K562 (cell line): ENCODE measurements around the gene VGLL1. TPM values are rescaled to one million over a fixed set of nuclear protein-coding genes. Genes with fewer than 3 reads are reported as not detected.

ENCODE experiments used
- ATAC-seq: fragments of 200-7000 bp; cut with Tn5 transposase; 3 replicates; pipeline ENCODE4 v1.9.1; 2020; ENCODE audit warnings: moderate library complexity
- BruUV-seq: library from RNA; stranded (reverse); fragments of 400-500 nt; replicated peaks from 2 replicates; lab custom pipeline; 2021; lab: Mats Ljungman, UMichigan
- CTCF ChIA-PET: fragments of 300-600 bp; formaldehyde crosslinking; extraction: SDS; loops from one replicate; lab custom pipeline; 2021; ENCODE audit warnings: low intra/inter-chr PET ratio; lab: Yijun Ruan, JAX
- POLR2A ChIA-PET: fragments of 300-600, 350-650 bp; sonication (Branson Sonifier 250); formaldehyde crosslinking; extraction: SDS; loops from one replicate; lab custom pipeline; 2021; ENCODE audit warnings: antibody characterized with exemption, inconsistent platforms; lab: Yijun Ruan, JAX
- DNase-seq, 4 experiments: peaks; one replicate each; pipeline versions ENCODE4 v3.0.0 to v3.0.0-alpha.2; 2011 to 2018; ENCODE audit warnings: low spot score in 3 of 4, mixed read lengths in 3 of 4; ENCODE audit errors: extremely low read depth in 1 of 4
- FAIRE-seq: peaks from 2 replicates; lab custom pipeline; 2011; peaks lifted over from hg19 to GRCh38; lab: Jason Lieb, UNC
- H2AFZ ChIP-seq: 2 replicates; pipeline ENCODE4 v1.6.0; 2011; ENCODE audit warnings: low read depth, low read length, control low read depth, inconsistent platforms
- H3K27ac ChIP-seq: fragments of 200-600 bp; 3 replicates; pipeline ENCODE4 v1.8.0; 2011; ENCODE audit warnings: low read depth, mild to moderate bottlenecking, control low read depth, inconsistent platforms, low read length, moderate library complexity, mixed read lengths; ENCODE audit errors: extremely low read depth
- H3K27me3 ChIP-seq, 2 experiments: fragments of 300-600 bp in 1 of 2; 2 replicates in 1 of 2; 3 replicates in 1 of 2; pipeline versions ENCODE4 v1.6.0 to v1.8.0; 2011; ENCODE audit warnings: inconsistent platforms in 2 of 2, low read length in 2 of 2, mild to moderate bottlenecking in 1 of 2, mixed read lengths in 1 of 2, moderate library complexity in 1 of 2; ENCODE audit not compliant: control insufficient read depth in 2 of 2, insufficient read depth in 2 of 2
- H3K36me3 ChIP-seq: fragments of 300-600 bp; 3 replicates; pipeline ENCODE4 v1.8.0; 2011; ENCODE audit warnings: mild to moderate bottlenecking, low read length, inconsistent platforms; ENCODE audit not compliant: control insufficient read depth, insufficient read depth
- H3K4me1 ChIP-seq, 2 experiments: fragments of 200-600 bp in 1 of 2; replicated peaks in 1 of 2; 2 replicates in 1 of 2; 3 replicates in 1 of 2; pipeline versions ENCODE4 v1.5.1 to v1.8.0; 2011; ENCODE audit warnings: inconsistent platforms in 2 of 2, low read length in 2 of 2, mild to moderate bottlenecking in 1 of 2, mixed read lengths in 1 of 2, moderate library complexity in 1 of 2; ENCODE audit not compliant: control insufficient read depth in 2 of 2, insufficient read depth in 2 of 2
- H3K4me2 ChIP-seq: 2 replicates; pipeline ENCODE4 v1.6.1; 2011; ENCODE audit warnings: low read length, control low read depth, inconsistent platforms, mixed read lengths; ENCODE audit not compliant: insufficient read depth
- H3K4me3 ChIP-seq: fragments of 200-600 bp; sonication (generic), shearing (Covaris generic); 2 replicates; pipeline ENCODE4 v1.5.1; 2016; ENCODE audit warnings: control low read depth, inconsistent platforms
- H3K79me2 ChIP-seq: fragments of 200-600 bp; 3 replicates; pipeline ENCODE4 v1.8.0; 2011; ENCODE audit warnings: low read length, inconsistent platforms; ENCODE audit not compliant: control insufficient read depth, insufficient read depth
- H3K9ac ChIP-seq, 2 experiments: 2 replicates each; pipeline versions ENCODE4 v1.6.0 to v1.6.1; 2011; ENCODE audit warnings: low read depth in 2 of 2, low read length in 2 of 2, control low read depth in 1 of 2, inconsistent platforms in 1 of 2, mild to moderate bottlenecking in 1 of 2, mixed read lengths in 1 of 2; ENCODE audit not compliant: insufficient read depth in 1 of 2
- H3K9me1 ChIP-seq: one replicate; pipeline ENCODE4 v1.6.0; 2011; ENCODE audit warnings: inconsistent platforms, mild to moderate bottlenecking, low read length, moderate library complexity; ENCODE audit not compliant: control insufficient read depth, insufficient read depth
- H3K9me3 ChIP-seq: replicated peaks from 2 replicates; pipeline ENCODE4 v1.5.1; 2011; ENCODE audit warnings: low read depth, low read length, inconsistent platforms; ENCODE audit not compliant: control insufficient read depth, insufficient read depth
- H4K20me1 ChIP-seq: replicated peaks from 2 replicates; pipeline ENCODE4 v1.6.1; 2011; ENCODE audit warnings: low read length, inconsistent platforms, mixed read lengths; ENCODE audit not compliant: control insufficient read depth, insufficient read depth
- CC2D1A ChIP-seq: fragments of 450-650 bp; IDR thresholded peaks from 2 replicates; pipeline ENCODE4 v1.6.1; 2017; ENCODE audit warnings: mild to moderate bottlenecking
- CEBPB ChIP-seq: fragments of 450-650 bp; IDR thresholded peaks from 2 replicates; pipeline ENCODE4 v1.6.1; 2016; ENCODE audit warnings: missing genetic modification characterization, missing compliant biosample characterization
- ETV1 ChIP-seq: fragments of 450-650 bp; conservative IDR thresholded peaks from 2 replicates; pipeline ENCODE4 v1.6.1; 2016; ENCODE audit warnings: missing genetic modification characterization, control low read depth, low read depth, missing compliant biosample characterization
- GABPA ChIP-seq: fragments of 200-800 bp; sonication (Bioruptor generic); conservative IDR thresholded peaks from 2 replicates; pipeline ENCODE4 v1.6.1; 2016; ENCODE audit warnings: low read depth, missing genetic modification characterization, missing compliant biosample characterization
- NEUROD1 ChIP-seq: fragments of 150-350 bp; IDR thresholded peaks from 2 replicates; pipeline ENCODE4 v1.6.1; 2014; ENCODE audit warnings: borderline replicate concordance, low read length, low read depth; ENCODE audit not compliant: partially characterized antibody
- ZNF174 ChIP-seq: fragments of 250-450 bp; sonication (Bioruptor Pico); IDR thresholded peaks from 2 replicates; pipeline ENCODE4 v1.4.0; 2020; ENCODE audit warnings: mild to moderate bottlenecking
- ZNF354B ChIP-seq: fragments of 250-450 bp; sonication (Bioruptor Pico); IDR thresholded peaks from 2 replicates; pipeline ENCODE4 v1.4.0; 2020
- ZNF644 ChIP-seq: fragments of 200-800 bp; sonication (Bioruptor generic); IDR thresholded peaks from 2 replicates; pipeline ENCODE4 v1.6.1; 2016; ENCODE audit warnings: low read depth, missing genetic modification characterization, missing compliant biosample characterization
- WGBS: fragments of 100-300 bp; shearing (Covaris generic); methylation state at CpG from one replicate; pipeline ENCODE4 v1.1.6; 2016; ENCODE audit warnings: low coverage, mixed read lengths; ENCODE audit not compliant: insufficient coverage; ENCODE audit errors: missing lambda C conversion rate; 5-methylcytosine and 5-hydroxymethylcytosine counted together
- in situ Hi-C: fragments of 300-500 bp; cut with MboI; formaldehyde crosslinking; loops from 4 replicates; pipeline ENCODE4 v1.15.0; 2018; ENCODE audit warnings: inconsistent platforms, mixed read lengths
- intact Hi-C: fragments of 100-400 bp; cut with micrococcal nuclease; formaldehyde crosslinking; loops from 2 replicates; pipeline ENCODE4 v1.14.2; 2022
- polyA plus RNA-seq, 8 experiments: library from polyadenylated mRNA; depleted of rRNA in 4 of 8; stranded (reverse) in 5 of 8; unstranded in 3 of 8; fragments of >200 nt; fragmentation: Nextera tagmentation in 2 of 8; fragmentation: Illumina TruSeq in 1 of 8; extraction: Ambion mirVana in 2 of 8; extraction: Trizol in 1 of 8; gene quantifications; 2 replicates each; pipeline versions ENCODE4 v1.2.1 to v1.2.3, GENCODE V29; 2011 to 2014; ENCODE audit warnings: inconsistent platforms in 1 of 8, missing spikeins in 1 of 8
- total RNA-seq, 7 experiments: library from RNA; depleted of rRNA in 6 of 7; stranded (reverse); fragments of >200 nt in 6 of 7; fragmentation: Illumina TruSeq in 2 of 7; extraction: Trizol in 2 of 7; gene quantifications; 2 replicates each; pipeline versions ENCODE4 v1.2.1 to v1.2.3, GENCODE V29; 2011 to 2021; ENCODE audit warnings: low replicate concordance in 1 of 7
- TF ChIP-seq, protein P1 (sequence below): fragments of 450-650 bp; formaldehyde crosslinking; IDR thresholded peaks from 2 replicates; pipeline ENCODE4 v1.4.0; 2020; ENCODE audit warnings: mild to moderate bottlenecking, moderate library complexity

The VGLL1 gene
- total and polyA plus RNA-seq, 9 of the 15 experiments (the other 6 are each of a cell fraction or from before 2014, with no cell fraction given), result not detected

DNA sequence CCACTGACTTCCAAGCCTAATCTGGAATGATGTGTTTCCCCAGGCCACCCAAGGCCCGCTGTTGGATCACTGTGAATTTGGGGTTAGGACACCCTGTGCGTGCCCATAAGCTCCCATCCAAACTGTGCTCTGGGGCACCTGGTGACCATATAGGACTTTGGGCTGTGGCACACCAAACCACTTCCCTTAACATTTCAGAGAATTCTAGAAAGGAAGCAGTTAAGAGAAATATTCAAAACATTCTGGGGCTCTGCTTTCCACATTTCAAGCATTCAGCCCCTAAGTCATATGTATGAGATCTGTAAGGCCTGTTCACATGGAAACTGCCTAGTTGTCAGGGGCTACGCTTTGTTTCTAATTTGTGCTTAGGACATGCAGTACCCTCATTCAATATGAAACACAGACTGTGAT lies 14.4 kb downstream of the VGLL1 start:
- 11% methylated on average over 3 of the region's 3 CpGs for WGBS
- in situ Hi-C loops, result no loop called here
- DNase-seq, result no peak
- BruUV-seq, result no TSS peak
- H3K4me3 ChIP-seq, result no peak overlapping the region
- intact Hi-C loops, result no loop called here
- no peak overlapping the region for H3K9ac ChIP-seq
- no peak overlapping the region for H3K4me2 ChIP-seq
- H4K20me1 ChIP-seq, result no peaks in the 10 kb centered on the region
- H2AFZ ChIP-seq, result no peak overlapping the region
- H3K4me1 ChIP-seq, result peaks cover 0 to 3% of the 10 kb centered on the region in 2 experiments; a peak in 1 of 5 replicates
- TF ChIP-seq NEUROD1 (no peak), ZNF174 (no peak), CEBPB (tag) (no peak), CC2D1A (no peak), ZNF644 (tag) (no peak), ZNF354B (CRISPR knock-in tag) (no peak), GABPA (tag) (no peak), ETV1 (tag) (no peak)
- TF ChIP-seq, protein P1, sequence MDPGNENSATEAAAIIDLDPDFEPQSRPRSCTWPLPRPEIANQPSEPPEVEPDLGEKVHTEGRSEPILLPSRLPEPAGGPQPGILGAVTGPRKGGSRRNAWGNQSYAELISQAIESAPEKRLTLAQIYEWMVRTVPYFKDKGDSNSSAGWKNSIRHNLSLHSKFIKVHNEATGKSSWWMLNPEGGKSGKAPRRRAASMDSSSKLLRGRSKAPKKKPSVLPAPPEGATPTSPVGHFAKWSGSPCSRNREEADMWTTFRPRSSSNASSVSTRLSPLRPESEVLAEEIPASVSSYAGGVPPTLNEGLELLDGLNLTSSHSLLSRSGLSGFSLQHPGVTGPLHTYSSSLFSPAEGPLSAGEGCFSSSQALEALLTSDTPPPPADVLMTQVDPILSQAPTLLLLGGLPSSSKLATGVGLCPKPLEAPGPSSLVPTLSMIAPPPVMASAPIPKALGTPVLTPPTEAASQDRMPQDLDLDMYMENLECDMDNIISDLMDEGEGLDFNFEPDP (CRISPR knock-in tag), result no peak
- TF ChIP-seq, all 486 proteins: peak for 0
- Histone ChIP-seq H3K9me3 (no peaks in the 10 kb centered on the region), H3K27ac (no peak overlapping the region), H3K27me3 (peaks cover 3 to 36% of the 10 kb centered on the region in 2 experiments; a peak in 4 of 5 replicates), H3K79me2 (no peaks in the 10 kb centered on the region), H3K36me3 (no peaks in the 10 kb centered on the region), H3K9me1 (no peaks in the 10 kb centered on the region)
- ATAC-seq (no peak), FAIRE-seq (no peak)
- CTCF ChIA-PET, result no interaction called here
- POLR2A ChIA-PET, result no interaction called here
